ENCODE results near the gene SLC31A1.
A peak's percentile ranks its signal among the peaks of the same experiment; 100 is the strongest.
"Not testable (repeated sequence)": the region's sequence is repeated elsewhere in the genome, so short reads cannot be mapped to it uniquely, and the experiment has no call there.

The SLC31A1 gene

DNA sequence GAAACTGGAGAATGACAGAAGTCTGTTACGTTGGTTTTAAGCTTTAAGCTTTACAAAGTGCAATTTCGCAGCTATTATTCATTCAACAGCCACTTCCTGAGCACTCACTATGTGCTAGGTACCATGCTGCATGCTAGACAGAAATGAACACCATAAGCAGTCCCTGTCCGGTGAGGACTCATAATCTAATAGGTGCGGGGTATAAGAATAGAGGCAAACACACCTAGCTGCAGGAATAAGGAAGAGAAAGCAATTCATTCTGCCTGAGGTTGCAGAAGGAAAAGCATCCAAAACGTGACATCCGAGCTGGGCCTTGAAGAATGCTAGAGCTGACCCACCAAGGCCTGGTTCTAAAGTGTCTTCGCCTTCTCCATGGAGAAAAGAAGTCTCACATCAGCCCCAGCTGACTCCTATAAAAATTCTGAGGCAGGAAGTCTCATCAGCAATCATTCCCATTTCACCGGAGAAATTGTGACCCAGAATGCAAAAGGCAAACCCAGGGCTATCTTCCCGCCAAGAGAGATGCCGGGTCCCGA, 809 bp upstream of the SLC31A1 start:
- no peak for DNase-seq

DNA sequence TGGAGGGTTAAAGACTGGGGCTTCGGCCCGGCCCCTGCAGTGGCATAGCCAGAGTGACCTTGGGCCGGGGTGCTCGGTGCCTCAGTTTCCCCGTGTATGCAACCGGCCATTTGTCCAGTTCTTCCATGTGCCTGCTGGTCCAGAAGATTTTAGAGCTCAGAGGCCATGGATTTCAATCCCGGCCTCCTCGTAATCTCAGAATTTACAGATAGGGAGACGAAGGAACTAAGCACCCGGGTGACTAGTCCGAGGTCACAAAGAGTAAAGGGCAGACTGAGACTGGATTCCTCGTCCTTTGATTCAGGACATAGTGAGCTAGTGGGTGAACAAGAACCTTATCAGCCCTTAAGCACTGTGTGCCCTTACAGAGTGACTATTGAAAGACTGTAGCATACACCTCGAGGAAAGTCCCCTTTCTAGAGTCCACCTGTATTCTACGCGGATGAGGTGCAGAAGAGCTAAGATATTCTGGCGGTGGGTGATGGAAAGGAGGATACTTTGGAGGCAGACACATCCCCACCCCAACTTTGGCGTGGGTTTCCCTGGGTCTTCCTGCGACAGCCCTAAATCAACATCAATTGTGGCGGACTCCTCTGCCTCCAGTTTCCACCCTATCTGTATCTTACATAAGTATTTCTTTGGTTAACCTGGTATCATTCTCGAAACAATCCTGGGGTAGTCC, 597 bp downstream of the SLC31A1 start:
- DNase-seq: peak in 1 of 14 donors; percentile 20

DNA sequence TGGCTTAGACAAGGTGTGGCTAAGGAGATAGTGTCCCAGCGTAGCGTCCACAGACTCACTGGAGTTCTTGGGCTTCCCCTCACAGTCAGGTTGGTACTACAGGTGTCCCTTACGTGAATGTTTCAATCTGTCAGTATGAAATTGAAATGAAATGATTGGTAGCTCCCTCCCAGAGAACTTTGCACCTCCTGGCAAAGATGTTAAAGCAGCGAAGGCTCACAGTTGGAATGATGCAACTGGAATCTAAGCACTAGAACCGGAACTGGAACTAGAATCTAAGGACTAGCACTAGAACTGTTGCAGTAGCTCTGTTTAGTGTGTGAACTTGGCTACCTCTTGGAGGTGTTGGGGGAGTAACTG, 1.1 kb downstream of the SLC31A1 start:
- no peak for DNase-seq

DNA sequence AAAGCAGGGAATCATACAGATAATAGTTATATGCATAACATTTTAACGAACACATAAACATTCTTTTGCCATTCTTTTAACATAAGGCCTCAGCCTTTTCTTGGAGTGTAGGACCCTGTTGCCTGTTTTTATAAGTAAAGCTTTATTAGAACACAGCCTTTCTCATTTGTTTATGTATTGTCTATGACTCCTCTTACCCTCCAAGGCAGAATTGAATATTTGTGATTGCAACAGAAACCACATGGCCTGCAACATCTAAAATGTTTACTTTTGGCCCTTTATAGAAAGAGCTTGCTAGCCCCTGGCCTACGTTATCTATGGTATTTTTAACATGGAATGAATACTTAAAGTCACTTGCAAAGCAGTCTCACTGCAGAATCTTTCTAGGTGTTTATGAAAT, 2.6 kb downstream of the SLC31A1 start:
- DNase-seq: no peak

DNA sequence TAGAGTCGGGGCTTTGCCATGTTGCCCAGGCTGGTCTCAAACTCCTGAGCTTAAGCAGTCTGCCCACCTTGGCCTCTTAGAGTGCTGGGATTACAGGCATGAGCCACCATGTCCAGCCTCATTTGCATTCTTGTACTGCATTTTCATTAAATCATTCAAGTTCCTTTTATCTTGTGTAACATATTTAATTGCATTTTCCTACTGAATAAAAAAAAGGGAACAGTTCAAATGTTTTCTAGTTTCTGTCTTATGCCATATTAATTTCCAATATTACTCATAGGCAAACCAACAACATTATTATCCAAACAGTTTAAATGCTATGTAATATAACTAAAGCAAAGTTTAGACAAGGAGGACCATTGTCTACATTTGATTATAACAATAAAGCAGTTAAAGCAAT, 6.1 kb downstream of the SLC31A1 start:
- no peak for DNase-seq

DNA sequence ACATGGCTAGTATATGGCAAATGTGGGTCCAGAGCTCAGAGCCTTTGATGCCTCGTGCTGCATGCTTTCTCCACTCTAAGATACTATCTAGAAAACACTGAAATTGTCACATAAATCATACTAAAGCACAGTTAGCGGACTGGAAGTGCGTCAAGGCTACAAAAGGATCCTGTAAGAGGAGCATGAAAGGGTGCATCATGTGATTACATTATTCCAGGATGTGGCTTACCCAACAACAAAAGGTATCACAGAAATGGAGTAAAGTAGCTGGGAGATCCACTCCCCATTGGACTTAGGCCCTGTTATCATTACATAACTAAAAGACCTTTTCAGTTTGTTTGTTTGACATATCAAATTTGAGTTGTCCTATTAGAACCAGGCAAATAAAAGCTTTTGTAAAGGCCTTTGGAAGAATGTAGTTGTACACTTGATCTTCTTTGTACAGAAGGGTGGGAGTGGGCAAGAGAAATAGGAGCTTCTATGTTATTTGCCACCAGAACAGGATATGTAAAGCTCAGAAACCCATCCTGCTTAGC, 6.9 kb downstream of the SLC31A1 start:
- DNase-seq: no peak

DNA sequence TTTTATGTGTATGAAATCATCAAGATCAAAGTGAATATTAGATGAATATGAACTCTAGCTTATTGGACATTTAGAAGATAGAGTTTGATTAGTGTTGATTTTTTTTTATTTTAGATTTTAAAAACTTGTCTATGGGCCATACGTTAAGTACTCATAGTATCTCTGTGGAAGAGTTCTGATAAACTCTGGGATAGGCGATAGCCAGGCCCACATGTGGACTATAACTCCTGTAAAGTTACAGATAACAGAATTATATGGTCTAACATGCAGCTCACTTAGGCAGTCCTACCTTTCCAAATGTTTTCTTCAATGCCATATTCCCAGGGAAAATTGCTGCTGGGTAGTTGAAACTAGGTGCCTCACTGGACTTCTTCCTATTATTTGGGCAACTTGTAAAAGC, 10.4 kb downstream of the SLC31A1 start:
- DNase-seq: no peak

DNA sequence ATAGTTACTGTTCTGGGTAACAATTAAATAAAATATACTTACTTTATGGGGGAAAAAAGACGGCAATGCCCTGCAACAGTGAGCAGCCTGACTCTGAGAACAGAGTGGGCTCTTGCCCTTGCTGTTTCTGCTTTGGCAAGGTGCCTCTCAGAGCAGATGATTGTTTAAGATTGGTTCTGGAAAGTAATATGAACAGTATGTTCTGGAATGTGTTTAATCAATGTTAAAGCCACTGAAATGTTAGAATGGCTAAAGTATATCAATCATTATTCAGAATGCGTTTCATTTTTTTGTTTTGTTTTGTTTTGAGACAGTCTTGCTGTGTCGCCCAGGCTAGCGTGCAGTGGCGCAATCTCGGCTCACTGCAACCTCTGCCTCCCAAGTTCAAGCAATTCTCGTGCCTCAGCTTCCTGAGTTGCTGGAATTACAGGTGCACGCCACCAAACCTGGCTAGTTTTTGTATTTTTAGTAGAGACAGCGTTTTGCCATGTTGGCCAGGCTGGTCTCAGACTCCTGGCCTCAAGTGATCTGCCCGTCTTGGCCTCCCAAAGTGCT, 14.4 kb downstream of the SLC31A1 start:
- not testable (repeated sequence) for DNase-seq

DNA sequence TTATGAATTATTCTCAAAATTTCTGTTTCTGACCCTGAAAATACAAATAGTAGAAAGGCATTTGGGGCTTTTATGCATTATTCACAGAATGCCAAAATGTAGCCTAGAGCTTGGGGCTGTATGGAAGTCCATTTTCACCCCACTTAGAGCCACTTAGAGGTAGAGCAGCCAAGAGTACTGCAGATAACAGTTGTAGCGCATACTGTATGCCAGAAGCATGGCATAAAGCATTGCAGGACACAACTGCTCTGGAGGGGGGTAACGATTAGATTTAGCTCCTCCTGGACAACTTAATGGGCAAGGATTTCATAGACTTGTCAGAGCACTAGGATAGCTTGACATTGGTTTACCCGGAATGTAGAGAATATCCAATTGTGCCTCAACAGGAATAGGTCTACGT, 15.7 kb downstream of the SLC31A1 start:
- no peak for DNase-seq

DNA sequence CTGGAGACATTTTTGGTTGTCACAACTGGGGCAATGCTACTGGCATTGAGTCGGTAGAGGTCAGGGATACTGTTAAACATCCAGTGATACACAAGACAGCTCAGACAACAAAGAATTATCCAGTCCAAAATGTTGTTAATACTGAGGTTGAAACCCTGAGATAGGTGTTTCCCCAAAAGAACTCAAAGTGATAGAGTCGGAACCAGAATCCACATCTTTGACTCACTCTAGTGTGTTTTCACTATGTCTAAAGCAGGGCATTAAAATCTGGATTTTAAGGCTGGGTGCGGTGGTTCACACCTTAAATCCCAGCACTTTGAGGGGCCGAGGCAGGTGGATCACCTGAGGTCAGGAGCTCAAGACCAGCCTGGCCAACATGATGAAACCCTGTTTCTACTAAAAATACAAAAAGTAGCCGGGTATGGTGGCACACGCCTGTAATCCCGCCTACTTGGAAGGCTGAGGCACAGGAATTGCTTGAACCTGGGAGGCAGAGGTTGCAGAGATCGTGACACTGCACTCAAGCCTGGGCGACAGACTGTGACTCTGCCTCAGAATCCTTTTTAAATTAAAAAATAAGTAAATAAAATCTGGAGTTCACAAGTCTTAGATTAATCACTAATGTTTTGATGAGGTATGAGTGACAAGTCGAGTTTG, 17.0 kb downstream of the SLC31A1 start:
- DNase-seq: no peak

DNA sequence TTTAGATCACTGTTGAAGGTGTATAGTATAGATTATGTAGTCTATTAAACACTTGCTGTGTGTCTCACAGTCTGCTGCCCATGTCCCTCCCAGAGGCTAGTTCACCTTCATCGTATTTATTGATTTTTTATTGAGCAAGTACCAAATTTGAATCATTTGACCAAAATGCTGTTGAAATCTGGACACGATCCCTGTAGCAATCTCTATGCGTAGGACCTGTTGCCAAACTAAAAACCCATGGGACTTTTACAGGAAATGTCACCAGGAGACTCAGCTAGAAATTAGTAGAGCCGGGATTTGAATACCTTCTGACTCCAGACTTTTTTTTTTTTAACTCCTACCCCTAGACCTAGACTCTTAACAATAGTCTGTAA, 17.5 kb downstream of the SLC31A1 start:
- DNase-seq: no peak

DNA sequence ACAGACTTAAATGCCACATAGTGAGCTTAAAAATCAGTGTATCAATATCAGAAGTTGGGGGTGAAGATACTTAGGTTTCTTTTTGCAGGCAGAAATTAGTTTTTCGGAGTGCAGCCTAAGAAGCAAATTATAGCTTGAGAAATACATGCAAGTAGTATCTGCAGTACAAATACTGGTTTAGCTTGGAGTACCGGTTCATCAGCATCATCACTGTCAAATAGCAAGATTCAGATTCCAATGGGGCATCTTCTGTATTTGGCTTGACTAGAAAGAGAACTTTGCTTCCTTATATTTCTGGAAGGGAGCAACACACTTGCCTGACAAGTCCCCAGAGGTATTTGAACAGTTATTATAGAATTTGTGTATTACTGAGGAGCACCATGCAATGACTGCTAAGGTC, 19.8 kb downstream of the SLC31A1 start:
- no peak for DNase-seq

DNA sequence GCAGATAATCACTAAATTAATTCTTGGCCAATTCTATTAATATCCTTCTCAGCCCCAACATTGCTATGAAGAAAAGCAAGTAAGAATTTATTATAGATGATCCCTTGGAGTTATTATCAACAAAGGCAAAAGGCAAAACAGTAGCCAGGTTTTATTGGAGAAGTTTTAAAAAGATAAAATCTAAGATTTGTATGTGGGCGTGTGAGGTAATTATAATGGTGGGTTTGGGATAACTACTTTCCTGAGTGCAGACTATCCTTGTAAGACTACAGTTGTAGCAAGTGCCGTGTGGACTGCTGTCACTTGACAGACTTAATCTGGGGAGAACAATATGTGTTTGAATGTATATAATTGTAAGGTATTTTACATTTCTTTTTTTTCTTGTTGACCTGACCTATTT, 23.2 kb downstream of the SLC31A1 start:
- no peak for DNase-seq

DNA sequence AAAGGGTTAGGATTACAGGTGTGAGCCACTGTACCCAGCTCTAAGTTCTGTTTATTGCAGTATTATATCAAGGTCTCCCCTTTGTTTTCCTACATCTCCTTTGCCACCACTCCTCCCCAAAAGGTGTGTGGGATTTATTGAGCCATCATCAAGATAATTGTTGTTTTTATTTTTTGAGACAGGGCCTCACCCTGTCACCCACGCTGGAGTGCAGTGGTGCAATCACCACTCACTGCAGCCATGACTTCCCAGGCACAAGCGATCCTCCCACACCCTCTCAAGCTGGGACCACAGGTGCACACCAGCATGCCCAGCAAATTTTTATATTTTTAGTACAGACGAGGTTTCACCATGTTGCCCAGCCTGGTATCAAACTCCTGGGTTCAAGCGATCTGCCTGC, 24.6 kb downstream of the SLC31A1 start:
- DNase-seq: no peak

DNA sequence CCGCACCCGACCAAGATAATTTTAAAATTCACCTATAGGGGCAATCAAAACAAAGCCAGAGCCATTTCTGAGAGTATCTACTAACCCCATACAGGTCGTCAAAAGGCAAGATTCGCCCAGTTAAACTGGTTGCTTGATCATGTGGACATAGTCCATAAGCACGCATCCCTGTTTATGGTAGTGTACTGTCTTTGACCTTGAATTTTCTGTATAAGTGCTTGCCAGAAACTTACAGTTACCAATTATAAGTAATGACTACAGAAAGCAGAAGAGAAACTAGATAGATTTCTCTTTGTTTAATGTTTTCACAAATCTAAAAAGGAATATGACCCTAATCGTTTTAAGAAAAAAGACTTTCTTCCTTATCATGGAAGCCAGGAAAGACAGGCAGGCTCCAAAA, 25.6 kb downstream of the SLC31A1 start:
- no peak for DNase-seq

DNA sequence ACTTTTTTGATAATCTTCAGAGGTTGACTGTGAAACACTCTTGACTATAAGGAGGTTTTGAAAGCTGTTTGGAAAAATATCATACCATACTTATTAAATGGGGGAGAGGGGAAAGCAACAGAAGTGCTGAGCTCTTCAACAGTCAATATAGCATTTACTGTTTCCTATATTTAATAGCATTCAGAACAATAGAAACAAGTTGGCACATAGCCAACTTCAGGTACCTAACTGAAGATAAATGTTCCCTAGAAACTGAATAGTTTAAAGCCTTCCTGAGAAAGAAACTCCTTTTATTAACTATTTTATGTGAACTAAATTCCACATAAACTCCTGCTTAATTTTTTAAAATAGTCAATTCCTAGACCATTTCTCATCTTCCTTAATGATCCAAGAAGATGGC, 26.3 kb downstream of the SLC31A1 start:
- DNase-seq: no peak

DNA sequence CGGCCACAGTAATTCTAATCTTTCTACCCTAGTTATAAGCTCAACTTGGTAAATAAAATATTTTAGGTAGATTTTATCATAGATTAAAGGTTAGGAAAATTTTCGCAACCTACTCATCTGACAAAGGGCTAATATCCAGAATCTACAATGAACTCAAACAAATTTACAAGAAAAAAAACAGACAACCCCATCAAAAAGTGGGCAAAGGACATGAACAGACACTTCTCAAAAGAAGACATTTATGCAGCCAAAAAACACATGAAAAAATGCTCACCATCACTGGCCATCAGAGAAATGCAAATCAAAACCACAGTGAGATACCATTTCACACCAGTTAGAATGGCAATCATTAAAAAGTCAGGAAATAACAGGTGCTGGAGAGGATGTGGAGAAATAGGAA, 28.3 kb downstream of the SLC31A1 start:
- DNase-seq: not testable (repeated sequence)

DNA sequence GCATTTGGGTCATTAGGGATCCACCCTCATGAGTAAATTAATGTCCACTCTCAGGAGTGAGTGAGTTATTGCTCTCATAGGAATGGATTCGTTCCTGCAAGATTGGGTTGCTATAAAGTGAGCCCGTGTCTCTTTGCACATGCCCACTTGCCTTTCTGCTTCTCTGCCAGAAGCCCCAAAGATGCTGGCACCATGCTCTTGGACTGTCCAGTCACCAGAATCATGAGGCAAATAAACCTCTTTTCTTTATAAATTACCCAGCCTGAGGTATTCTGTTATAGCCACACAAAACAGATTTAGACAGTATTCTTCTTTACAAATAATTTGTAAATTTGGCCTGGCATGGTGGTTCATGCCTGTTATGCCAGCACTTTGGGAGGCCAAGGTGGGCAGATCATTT, 29.5 kb downstream of the SLC31A1 start:
- no peak for DNase-seq

DNA sequence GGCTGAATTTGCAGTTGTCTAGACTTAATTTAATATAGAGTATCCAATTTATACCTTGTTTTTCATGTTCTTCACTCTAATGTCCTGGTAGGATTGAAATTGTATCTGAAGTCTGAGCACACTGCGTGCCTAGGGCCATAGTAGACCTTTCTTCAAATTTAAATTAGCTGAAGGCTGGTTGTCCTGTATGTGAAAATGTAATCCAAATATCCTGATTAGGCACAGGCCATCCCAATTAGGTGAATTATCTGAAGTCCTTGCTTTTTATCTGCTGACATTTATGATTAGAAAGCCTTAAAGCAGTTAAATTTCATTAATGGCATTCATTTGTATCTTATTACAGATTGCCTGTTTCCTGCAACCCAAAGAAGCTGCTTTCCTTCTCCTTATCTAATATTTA, 33.6 kb downstream of the SLC31A1 start:
- no peak for DNase-seq

DNA sequence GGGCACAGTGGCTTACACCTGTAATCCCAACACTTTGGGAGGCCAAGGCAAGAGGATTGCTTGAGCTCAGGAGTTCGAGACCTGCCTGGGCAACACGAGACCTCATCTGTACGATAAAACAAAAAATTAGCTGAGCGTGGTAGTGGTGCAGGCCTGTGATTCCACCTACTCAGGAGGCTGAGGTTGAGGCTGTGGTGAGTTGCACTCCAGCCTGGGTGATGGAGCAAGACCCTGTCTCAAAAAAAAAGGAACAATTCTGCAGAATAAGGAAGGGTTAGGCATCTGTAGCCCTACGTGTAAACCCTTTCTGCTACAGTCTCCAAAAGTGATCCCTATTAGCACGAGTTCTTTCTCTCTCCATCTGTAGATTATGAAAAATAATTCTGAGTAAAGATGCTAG, 34.1 kb downstream of the SLC31A1 start:
- no peak for DNase-seq

DNA sequence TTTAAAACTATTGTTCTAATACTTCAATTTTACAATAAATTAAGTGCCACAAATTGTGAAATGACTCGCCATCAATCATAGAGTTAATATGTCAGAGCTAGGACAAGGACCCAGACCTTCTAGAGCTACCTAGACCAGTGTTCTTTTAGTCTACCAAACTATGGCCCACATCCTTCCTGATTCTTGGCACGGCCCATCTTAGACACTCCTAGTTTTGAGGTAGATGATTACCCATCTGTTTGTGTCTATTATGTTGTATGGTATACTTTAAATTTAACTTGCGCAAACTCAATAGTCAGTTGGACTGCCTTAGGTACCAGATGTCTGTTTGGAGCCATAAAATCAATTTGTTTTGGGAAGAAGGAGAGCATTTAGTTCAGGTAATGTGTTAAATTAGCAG, 36.5 kb downstream of the SLC31A1 start:
- DNase-seq: no peak

DNA sequence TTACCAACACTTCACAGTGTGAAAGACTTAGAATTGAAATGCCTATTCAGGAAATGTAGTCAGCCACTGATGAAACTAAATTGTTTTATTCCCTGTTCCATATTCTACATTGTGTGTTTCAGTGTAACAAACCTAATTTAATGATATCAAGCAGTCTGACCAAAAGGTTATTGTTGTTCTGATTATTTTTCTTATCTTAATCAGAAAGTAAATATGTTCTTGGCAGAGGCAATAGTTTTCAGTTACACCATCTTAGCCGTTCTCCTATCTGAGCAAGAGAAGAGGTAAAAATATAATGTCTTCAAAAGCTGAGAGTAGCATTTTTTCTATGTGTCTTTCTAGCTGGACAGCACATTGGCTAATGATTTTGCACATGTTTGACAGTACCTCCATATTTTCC, 36.9 kb downstream of the SLC31A1 start:
- no peak for DNase-seq

DNA sequence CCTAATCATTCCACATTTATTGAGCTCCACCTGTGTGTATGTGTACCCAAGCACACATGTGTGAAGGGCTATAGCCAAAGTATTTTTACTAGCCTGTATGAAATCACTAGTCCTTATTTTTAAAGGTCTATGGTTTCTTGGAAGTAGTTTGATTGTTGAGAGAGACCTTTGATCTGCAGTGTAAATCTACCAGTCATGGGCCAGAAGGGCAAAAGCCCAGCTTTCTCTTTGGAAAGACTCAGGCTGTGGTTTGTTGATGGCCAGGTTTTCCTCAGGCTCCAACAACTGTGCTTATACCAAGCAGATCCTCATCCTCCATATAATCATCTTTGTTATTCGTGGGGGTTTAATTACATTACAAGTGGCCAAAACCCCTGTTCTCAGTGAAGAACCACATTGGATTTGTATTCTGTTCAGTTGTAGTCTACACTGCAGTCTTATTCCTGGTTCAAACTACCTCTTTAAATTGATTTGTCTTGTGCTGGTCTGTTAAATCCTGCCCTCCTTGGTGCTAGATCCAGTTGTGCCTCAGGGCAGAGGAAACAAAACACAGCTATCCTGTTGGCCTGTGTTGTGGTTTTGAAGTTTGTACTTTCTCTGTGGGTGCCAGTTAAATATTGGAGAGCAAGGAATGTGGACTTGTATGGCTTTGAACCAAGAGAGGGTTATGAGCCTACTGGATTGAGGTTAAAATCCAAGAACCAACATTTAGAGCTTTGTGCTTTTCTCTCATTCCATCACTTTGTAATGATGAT, 40.8 kb downstream of the SLC31A1 start:
- no peak for DNase-seq

All from C1 segment of cervical spinal cord (tissue), 14 donors.